ENCODE measurements around the gene KLHL13. TPM values are rescaled to one million over a fixed set of nuclear protein-coding genes. Genes with fewer than 3 reads are reported as not detected.

KLHL13 gene
- total RNA-seq, 2 experiments from 2014 or later, result 0.19 to 0.36 TPM

DNA sequence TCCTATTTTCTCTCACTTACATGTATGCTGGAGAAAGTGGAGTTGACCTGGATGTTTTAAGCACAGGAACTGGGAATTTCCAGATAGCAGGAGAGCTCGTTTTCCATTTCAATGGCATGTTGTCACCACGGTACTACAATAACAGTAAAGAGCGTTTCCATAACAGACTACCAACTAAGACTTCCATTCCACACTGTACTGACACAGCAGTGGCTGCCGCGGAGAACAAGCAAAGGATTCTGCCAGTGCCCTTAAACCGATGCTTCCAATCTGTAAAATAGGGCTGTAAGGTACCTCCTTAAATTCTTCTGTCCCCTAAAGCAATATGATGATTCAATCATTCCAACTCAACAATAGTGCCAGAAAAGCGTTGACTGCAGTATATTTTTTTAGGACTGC is 143.9 kb downstream of the KLHL13 start:
- no peaks in the 10 kb centered on the region for H3K36me3 Mint-ChIP-seq (ENCODE audit: low read depth)
- Histone ChIP-seq H3K9me3 (ENCODE audit: control insufficient read depth in 1 of 2, insufficient read depth in 1 of 2, low read length in 2 of 2) (no peaks in the 10 kb centered on the region), H3K27ac (ENCODE audit: low read depth in 1 of 2, low read length in 2 of 2) (no peak overlapping the region), H3K4me3 (ENCODE audit: low read length) (no peak overlapping the region), H3K4me1 (ENCODE audit: insufficient read depth, low read length) (no peaks in the 10 kb centered on the region), H3K36me3 (ENCODE audit: insufficient read depth, low read length) (no peaks in the 10 kb centered on the region), H3K27me3 (ENCODE audit: control insufficient read depth in 1 of 2, insufficient read depth in 2 of 2, low read length in 2 of 2) (no peaks in the 10 kb centered on the region)
- ATAC-seq (ENCODE audit: poor library complexity), result no peak
- no peak overlapping the region for H3K4me3 Mint-ChIP-seq
- ChIA-PET POLR2A (no interaction called here), CTCF (no interaction called here)
- H3K27me3 Mint-ChIP-seq, result no peaks in the 10 kb centered on the region
- TF ChIP-seq, protein P1, sequence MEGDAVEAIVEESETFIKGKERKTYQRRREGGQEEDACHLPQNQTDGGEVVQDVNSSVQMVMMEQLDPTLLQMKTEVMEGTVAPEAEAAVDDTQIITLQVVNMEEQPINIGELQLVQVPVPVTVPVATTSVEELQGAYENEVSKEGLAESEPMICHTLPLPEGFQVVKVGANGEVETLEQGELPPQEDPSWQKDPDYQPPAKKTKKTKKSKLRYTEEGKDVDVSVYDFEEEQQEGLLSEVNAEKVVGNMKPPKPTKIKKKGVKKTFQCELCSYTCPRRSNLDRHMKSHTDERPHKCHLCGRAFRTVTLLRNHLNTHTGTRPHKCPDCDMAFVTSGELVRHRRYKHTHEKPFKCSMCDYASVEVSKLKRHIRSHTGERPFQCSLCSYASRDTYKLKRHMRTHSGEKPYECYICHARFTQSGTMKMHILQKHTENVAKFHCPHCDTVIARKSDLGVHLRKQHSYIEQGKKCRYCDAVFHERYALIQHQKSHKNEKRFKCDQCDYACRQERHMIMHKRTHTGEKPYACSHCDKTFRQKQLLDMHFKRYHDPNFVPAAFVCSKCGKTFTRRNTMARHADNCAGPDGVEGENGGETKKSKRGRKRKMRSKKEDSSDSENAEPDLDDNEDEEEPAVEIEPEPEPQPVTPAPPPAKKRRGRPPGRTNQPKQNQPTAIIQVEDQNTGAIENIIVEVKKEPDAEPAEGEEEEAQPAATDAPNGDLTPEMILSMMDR (IDR thresholded peaks at IDR 0.05), result no peak
- H3K9me3 Mint-ChIP-seq, result no peaks in the 10 kb centered on the region
- intact Hi-C loops (cut with DNase I, micrococcal nuclease), result no loop called here
- H3K27ac Mint-ChIP-seq, result no peak overlapping the region
- no peak for DNase-seq
- H3K4me1 Mint-ChIP-seq (ENCODE audit: low read depth), result no peaks in the 10 kb centered on the region

DNA sequence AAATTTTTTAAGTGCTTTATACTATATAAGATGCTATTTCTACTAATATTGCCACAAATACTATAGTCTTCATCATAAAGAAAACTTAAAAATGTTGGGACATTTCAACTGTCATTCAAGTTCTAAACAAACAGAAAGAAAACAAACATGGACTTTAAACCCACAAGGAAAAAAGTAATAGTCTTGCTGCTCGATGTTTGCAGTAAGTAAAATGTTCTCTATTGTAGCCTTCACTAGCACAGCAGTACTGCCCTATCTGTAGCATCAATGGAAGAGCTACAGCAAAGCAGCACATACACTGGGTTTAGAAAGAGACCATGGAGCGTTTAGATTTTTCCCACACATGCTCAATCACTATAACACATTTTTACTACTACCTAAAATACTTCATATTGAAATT is 146.8 kb downstream of the KLHL13 start:
- H3K36me3 ChIP-seq (ENCODE audit: insufficient read depth, low read length), result no peaks in the 10 kb centered on the region
- H3K27ac ChIP-seq (ENCODE audit: low read depth in 1 of 2, low read length in 2 of 2), result no peak overlapping the region
- intact Hi-C loops (cut with DNase I, micrococcal nuclease), result no loop called here
- H3K27me3 ChIP-seq (ENCODE audit: control insufficient read depth in 1 of 2, insufficient read depth in 2 of 2, low read length in 2 of 2), result no peaks in the 10 kb centered on the region
- H3K36me3 Mint-ChIP-seq (ENCODE audit: low read depth), result no peaks in the 10 kb centered on the region
- peaks cover 3% of the 10 kb centered on the region for H3K9me3 Mint-ChIP-seq
- H3K27ac Mint-ChIP-seq, result no peak overlapping the region
- H3K4me3 ChIP-seq (ENCODE audit: low read length), result no peak overlapping the region
- TF ChIP-seq, protein P1 (IDR thresholded peaks at IDR 0.05), result no peak
- no peaks in the 10 kb centered on the region for H3K27me3 Mint-ChIP-seq
- ChIA-PET POLR2A (no interaction called here), CTCF (no interaction called here)
- H3K4me3 Mint-ChIP-seq, result no peak overlapping the region
- DNase-seq, result no peak
- H3K4me1 Mint-ChIP-seq (ENCODE audit: low read depth), result no peaks in the 10 kb centered on the region
- H3K9me3 ChIP-seq (ENCODE audit: control insufficient read depth in 1 of 2, insufficient read depth in 1 of 2, low read length in 2 of 2), result no peaks in the 10 kb centered on the region
- ATAC-seq (ENCODE audit: poor library complexity), result no peak
- H3K4me1 ChIP-seq (ENCODE audit: insufficient read depth, low read length), result no peaks in the 10 kb centered on the region

DNA sequence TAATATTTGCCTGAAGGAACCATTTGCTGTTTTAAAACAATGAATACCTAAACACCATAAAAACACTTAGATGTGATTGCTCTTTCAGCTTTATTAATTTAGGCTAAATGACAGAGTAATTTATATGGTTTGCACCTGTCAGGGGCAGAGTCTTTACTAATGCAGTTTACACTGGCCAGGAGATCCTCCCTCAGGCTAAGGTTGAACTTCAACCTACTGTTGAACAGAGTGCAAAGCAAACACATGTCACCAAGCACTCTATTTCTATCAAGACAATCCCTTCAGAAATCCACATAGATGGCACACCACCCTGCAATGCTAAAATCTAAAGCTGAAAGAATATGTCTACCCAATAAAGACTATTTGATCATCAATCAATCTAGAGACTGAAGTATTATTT is 147.3 kb downstream of the KLHL13 start:
- Histone ChIP-seq H3K4me1 (ENCODE audit: insufficient read depth, low read length) (no peaks in the 10 kb centered on the region), H3K27ac (ENCODE audit: low read depth in 1 of 2, low read length in 2 of 2) (no peak overlapping the region), H3K36me3 (ENCODE audit: insufficient read depth, low read length) (no peaks in the 10 kb centered on the region), H3K27me3 (ENCODE audit: control insufficient read depth in 1 of 2, insufficient read depth in 2 of 2, low read length in 2 of 2) (no peaks in the 10 kb centered on the region), H3K9me3 (ENCODE audit: control insufficient read depth in 1 of 2, insufficient read depth in 1 of 2, low read length in 2 of 2) (no peaks in the 10 kb centered on the region), H3K4me3 (ENCODE audit: low read length) (no peak overlapping the region)
- intact Hi-C loops (cut with DNase I, micrococcal nuclease), result no loop called here
- Mint-ChIP-seq H3K9me3 (peaks cover 3% of the 10 kb centered on the region), H3K27me3 (no peaks in the 10 kb centered on the region), H3K4me3 (no peak overlapping the region), H3K4me1 (ENCODE audit: low read depth) (no peaks in the 10 kb centered on the region), H3K27ac (no peak overlapping the region), H3K36me3 (ENCODE audit: low read depth) (no peaks in the 10 kb centered on the region)
- POLR2A ChIA-PET, result no interaction called here
- ATAC-seq (ENCODE audit: poor library complexity) (no peak), DNase-seq (no peak)
- TF ChIP-seq, protein P1 (IDR thresholded peaks at IDR 0.05), result no peak
- CTCF ChIA-PET, result no interaction called here

Measured in CD4-positive, alpha-beta T cell (primary cell).